GM19099 (cell line): ENCODE measurements around the gene TEX48.

Experiments
- POLR2A ChIP-seq: IDR thresholded peaks from 3 replicates; pipeline ENCODE4 v1.6.1; 2011; ENCODE audit warnings: low read depth; ENCODE audit not compliant: insufficient read length; ENCODE audit errors: extremely low read depth

The TEX48 gene

GRCh38 chr9:114681594-114682332 lies at the start of gene TEX48:
Gene TEX48, minus strand, starts transcription at chr9:114682192. Its CDS starts 10,469 bp downstream, at chr9:114671723.
- no peak for TF ChIP-seq POLR2A

- no peak for TF ChIP-seq POLR2A
These were observed 49.7 kb upstream of the TEX48 start for GRCh38 chr9:114731701-114732100.

GRCh38 chr9:114729706-114730105 lies 47.7 kb upstream of the TEX48 start:
- no peak for TF ChIP-seq POLR2A

GRCh38 chr9:114725930-114726329 lies 43.9 kb upstream of the TEX48 start:
- TF ChIP-seq POLR2A = no peak

- TF ChIP-seq POLR2A = no peak
These were observed 42.8 kb upstream of the TEX48 start for GRCh38 chr9:114724744-114725143.

- no peak for TF ChIP-seq POLR2A
These were observed 41.9 kb upstream of the TEX48 start for GRCh38 chr9:114723931-114724330.

- TF ChIP-seq POLR2A = no peak
These were observed 41.1 kb upstream of the TEX48 start for GRCh38 chr9:114722937-114723620.

GRCh38 chr9:114722081-114722621 lies 40.2 kb upstream of the TEX48 start:
- no peak for TF ChIP-seq POLR2A

GRCh38 chr9:114721491-114722079 lies 39.6 kb upstream of the TEX48 start:
- TF ChIP-seq POLR2A = no peak

GRCh38 chr9:114720086-114720676 lies 38.2 kb upstream of the TEX48 start:
- TF ChIP-seq POLR2A = no peak

GRCh38 chr9:114719290-114719689 lies 37.3 kb upstream of the TEX48 start:
- TF ChIP-seq POLR2A = no peak

- TF ChIP-seq POLR2A = no peak
These were observed 36.8 kb upstream of the TEX48 start for GRCh38 chr9:114718801-114719221.

- TF ChIP-seq POLR2A = no peak
These were observed 36.0 kb upstream of the TEX48 start for GRCh38 chr9:114717908-114718486.

- TF ChIP-seq POLR2A = no peak
These were observed 27.6 kb upstream of the TEX48 start for GRCh38 chr9:114709636-114710035.

- TF ChIP-seq POLR2A = no peak
These were observed 24.7 kb upstream of the TEX48 start for GRCh38 chr9:114706711-114707110.
